Thymus (tissue), 11 donors: ENCODE results near the gene HAUS7. TPM values are rescaled to one million over a fixed set of nuclear protein-coding genes. Genes with fewer than 3 reads are reported as not detected.

Experiments used
- DNase-seq, 9 donors: peaks; one replicate each; pipeline ENCODE4 v3.0.0-alpha.2; 2013; ENCODE audit warnings: low spot score in 9 of 9, low read depth in 6 of 9, missing footprints in 1 of 9
- H3K27ac ChIP-seq, 2 donors: one replicate each; pipeline ENCODE4 v1.5.1; 2013; ENCODE audit warnings: control low read depth in 1 of 2, low read depth in 1 of 2, low read length in 1 of 2, mild to moderate bottlenecking in 1 of 2, moderate library complexity in 1 of 2
- H3K27me3 ChIP-seq, 2 donors: one replicate each; pipeline ENCODE4 v1.5.1; 2013; ENCODE audit warnings: low read length in 1 of 2; ENCODE audit not compliant: control insufficient read depth in 2 of 2, insufficient read depth in 1 of 2
- H3K36me3 ChIP-seq, 2 donors: one replicate each; pipeline ENCODE4 v1.5.1; 2013; ENCODE audit warnings: low read length in 1 of 2, mild to moderate bottlenecking in 1 of 2, moderate library complexity in 1 of 2; ENCODE audit not compliant: control insufficient read depth in 2 of 2, insufficient read depth in 2 of 2
- H3K4me1 ChIP-seq, 2 donors: one replicate each; pipeline ENCODE4 v1.5.1; 2013; ENCODE audit warnings: low read length in 2 of 2; ENCODE audit not compliant: control insufficient read depth in 2 of 2, insufficient read depth in 2 of 2
- H3K4me3 ChIP-seq, 2 donors: one replicate each; pipeline ENCODE4 v1.5.1; 2013; ENCODE audit warnings: low read length in 2 of 2, control low read depth in 1 of 2, mild to moderate bottlenecking in 1 of 2
- H3K9me3 ChIP-seq, 2 donors: one replicate each; pipeline ENCODE4 v1.5.1; 2013; ENCODE audit warnings: low read length in 1 of 2, mild to moderate bottlenecking in 1 of 2; ENCODE audit not compliant: control insufficient read depth in 2 of 2, insufficient read depth in 1 of 2
- WGBS: extraction: QIAGEN DNeasy Blood & Tissue Kit; methylation state at CpG from one replicate; pipeline ENCODE4 v1.1.7; 2013; 5-methylcytosine and 5-hydroxymethylcytosine counted together
- polyA plus RNA-seq: library from polyadenylated mRNA; stranded (reverse); fragments of 200-250 nt; gene quantifications from one replicate; pipeline ENCODE4 v1.2.3, GENCODE V29; 2013
- total RNA-seq: library from RNA; stranded (reverse); fragments of 120-200 nt; gene quantifications from one replicate; pipeline ENCODE4 v1.2.4, GENCODE V29; 2013
- donor health status: healthy.

Gene HAUS7
- total and polyA plus RNA-seq, 2 donors: 19.1 to 47.6 TPM

DNA sequence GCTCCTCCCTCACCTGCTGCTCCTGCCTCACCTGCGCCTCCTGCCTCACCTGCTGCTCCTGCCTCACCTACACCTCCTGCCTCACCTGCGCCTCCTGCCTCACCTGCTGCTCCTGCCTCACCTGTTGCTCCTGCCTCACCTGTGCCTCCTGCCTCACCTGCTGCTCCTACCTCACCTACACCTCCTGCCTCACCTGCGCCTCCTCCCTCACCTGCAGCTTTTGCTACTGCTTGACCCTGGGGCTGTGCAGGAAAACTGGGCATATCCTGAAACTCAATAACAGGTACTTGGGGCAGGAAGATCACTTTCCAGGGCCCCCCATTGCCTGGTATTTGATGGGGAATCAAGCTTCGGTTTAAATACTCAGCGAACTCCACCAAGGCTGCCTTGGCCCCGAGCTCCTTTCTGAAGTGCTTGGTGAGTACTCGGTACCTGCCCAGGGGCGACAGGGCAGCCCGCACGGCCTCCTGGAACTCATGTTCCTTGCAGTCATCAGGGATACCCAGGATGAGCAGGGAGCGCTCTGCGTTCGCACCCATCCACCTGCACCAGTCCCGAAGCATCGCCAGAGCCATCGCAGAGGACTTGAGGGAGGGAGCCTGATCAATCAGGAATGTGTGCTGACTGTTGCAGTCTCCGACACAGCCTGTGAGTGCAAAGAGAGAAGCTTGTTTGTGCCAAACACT lies 72.0 kb downstream of the HAUS7 start:
- no peaks in the 10 kb centered on the region for H3K27me3 ChIP-seq
- H3K9me3 ChIP-seq: peaks cover 0 to 4% of the 10 kb centered on the region in 2 donors
- no peaks in the 10 kb centered on the region for H3K36me3 ChIP-seq
- H3K27ac ChIP-seq: no peak overlapping the region
- H3K4me1 ChIP-seq: no peaks in the 10 kb centered on the region
- DNase-seq: no peak
- H3K4me3 ChIP-seq: no peak overlapping the region
- WGBS: 97% methylated on average over 17 of the region's 17 CpGs

Other genes with a start within 250 kb of the HAUS7 start
- under 0.01 TPM for gene PNMA6F, start 148.8 kb downstream of the HAUS7 start, total RNA-seq
- 0.02 TPM for gene PNMA6F, start 148.8 kb downstream of the HAUS7 start, polyA plus RNA-seq
- 3.7 TPM for gene ZNF275, start 136.4 kb downstream of the HAUS7 start, total RNA-seq
- gene ZNF275, start 136.4 kb downstream of the HAUS7 start, polyA plus RNA-seq: 4.5 TPM
- gene PNMA6E, start 69.2 kb downstream of the HAUS7 start, total RNA-seq: not detected
- gene PNMA6E, start 69.2 kb downstream of the HAUS7 start, polyA plus RNA-seq: 0.05 TPM
- gene ZFP92, start 59.1 kb downstream of the HAUS7 start, total RNA-seq: 0.19 TPM
- gene ZFP92, start 59.1 kb downstream of the HAUS7 start, polyA plus RNA-seq: 0.27 TPM
- gene TREX2, start 24.5 kb downstream of the HAUS7 start, total RNA-seq: 0.38 TPM
- gene TREX2, start 24.5 kb downstream of the HAUS7 start, polyA plus RNA-seq: 1.2 TPM
- 3.4 TPM for gene BGN, start 24.4 kb upstream of the HAUS7 start, total RNA-seq
- gene BGN, start 24.4 kb upstream of the HAUS7 start, polyA plus RNA-seq: 21.6 TPM
- gene ATP2B3, start 47.1 kb upstream of the HAUS7 start, total RNA-seq: 0.09 TPM
- gene ATP2B3, start 47.1 kb upstream of the HAUS7 start, polyA plus RNA-seq: 0.02 TPM
- 21.1 TPM for gene CCNQ, start 128.6 kb upstream of the HAUS7 start, total RNA-seq
- gene CCNQ, start 128.6 kb upstream of the HAUS7 start, polyA plus RNA-seq: 28.4 TPM
- 1.7 TPM for gene DUSP9, start 176.6 kb upstream of the HAUS7 start, total RNA-seq
- 0.07 TPM for gene DUSP9, start 176.6 kb upstream of the HAUS7 start, polyA plus RNA-seq
- gene PNCK, start 203.2 kb upstream of the HAUS7 start, total RNA-seq: 8.2 TPM
- gene PNCK, start 203.2 kb upstream of the HAUS7 start, polyA plus RNA-seq: 2.4 TPM
- gene SLC6A8, start 217.3 kb upstream of the HAUS7 start, total RNA-seq: 5.5 TPM
- 18.2 TPM for gene SLC6A8, start 217.3 kb upstream of the HAUS7 start, polyA plus RNA-seq